ENCODE results near the gene ERAL1. TPM values are rescaled to one million over a fixed set of nuclear protein-coding genes. Genes with fewer than 3 reads are reported as not detected.

ERAL1 gene
- total and polyA plus RNA-seq, 2 of the 13 experiments (the other 11 are each of a cell fraction or from before 2014, with no cell fraction given): 46.9 to 72.2 TPM

DNA sequence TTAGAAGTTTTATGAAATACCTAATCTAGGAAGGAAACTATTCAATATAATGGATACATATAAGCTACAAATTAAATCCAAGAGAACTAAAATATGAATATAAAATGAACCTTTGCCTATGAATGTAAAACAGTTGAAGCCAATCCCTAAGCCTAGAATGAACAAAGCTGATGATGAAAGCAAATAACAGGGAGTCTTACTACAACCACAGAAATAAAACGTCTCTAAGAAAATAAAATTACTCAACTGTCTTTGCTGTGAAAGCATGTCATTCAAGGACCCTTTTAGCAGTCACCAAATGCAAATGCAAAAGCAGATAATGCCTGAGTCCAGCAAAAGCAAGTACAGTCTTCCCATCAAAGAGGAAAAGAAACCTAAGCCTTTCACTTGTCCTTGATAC lies 35.2 kb upstream of the ERAL1 start (continued):
- TF ChIP-seq, protein P1, sequence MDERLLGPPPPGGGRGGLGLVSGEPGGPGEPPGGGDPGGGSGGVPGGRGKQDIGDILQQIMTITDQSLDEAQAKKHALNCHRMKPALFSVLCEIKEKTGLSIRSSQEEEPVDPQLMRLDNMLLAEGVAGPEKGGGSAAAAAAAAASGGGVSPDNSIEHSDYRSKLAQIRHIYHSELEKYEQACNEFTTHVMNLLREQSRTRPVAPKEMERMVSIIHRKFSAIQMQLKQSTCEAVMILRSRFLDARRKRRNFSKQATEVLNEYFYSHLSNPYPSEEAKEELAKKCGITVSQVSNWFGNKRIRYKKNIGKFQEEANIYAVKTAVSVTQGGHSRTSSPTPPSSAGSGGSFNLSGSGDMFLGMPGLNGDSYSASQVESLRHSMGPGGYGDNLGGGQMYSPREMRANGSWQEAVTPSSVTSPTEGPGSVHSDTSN (CRISPR knock-in tag; IDR thresholded peaks at IDR 0.05): no peak
- no peak for TF ChIP-seq MAZ (IDR thresholded peaks at IDR 0.05; ENCODE audit: borderline replicate concordance, low read depth, low read length)
- no peak for TF ChIP-seq MAZ (CRISPR knock-in tag; IDR thresholded peaks at IDR 0.05; ENCODE audit: low read depth)
- TF ChIP-seq MYNN (CRISPR knock-in tag; IDR thresholded peaks at IDR 0.05; ENCODE audit: low read depth): no peak
- no peak for TF ChIP-seq MBNL3 (CRISPR knock-in tag; conservative IDR thresholded peaks at IDR 0.05)
- no peak for TF ChIP-seq ZFP36L2 (CRISPR knock-in tag; IDR thresholded peaks at IDR 0.05)
- TF ChIP-seq ZNF569 (CRISPR knock-in tag; IDR thresholded peaks at IDR 0.05; ENCODE audit: borderline replicate concordance): no peak
- TF ChIP-seq, protein P2, sequence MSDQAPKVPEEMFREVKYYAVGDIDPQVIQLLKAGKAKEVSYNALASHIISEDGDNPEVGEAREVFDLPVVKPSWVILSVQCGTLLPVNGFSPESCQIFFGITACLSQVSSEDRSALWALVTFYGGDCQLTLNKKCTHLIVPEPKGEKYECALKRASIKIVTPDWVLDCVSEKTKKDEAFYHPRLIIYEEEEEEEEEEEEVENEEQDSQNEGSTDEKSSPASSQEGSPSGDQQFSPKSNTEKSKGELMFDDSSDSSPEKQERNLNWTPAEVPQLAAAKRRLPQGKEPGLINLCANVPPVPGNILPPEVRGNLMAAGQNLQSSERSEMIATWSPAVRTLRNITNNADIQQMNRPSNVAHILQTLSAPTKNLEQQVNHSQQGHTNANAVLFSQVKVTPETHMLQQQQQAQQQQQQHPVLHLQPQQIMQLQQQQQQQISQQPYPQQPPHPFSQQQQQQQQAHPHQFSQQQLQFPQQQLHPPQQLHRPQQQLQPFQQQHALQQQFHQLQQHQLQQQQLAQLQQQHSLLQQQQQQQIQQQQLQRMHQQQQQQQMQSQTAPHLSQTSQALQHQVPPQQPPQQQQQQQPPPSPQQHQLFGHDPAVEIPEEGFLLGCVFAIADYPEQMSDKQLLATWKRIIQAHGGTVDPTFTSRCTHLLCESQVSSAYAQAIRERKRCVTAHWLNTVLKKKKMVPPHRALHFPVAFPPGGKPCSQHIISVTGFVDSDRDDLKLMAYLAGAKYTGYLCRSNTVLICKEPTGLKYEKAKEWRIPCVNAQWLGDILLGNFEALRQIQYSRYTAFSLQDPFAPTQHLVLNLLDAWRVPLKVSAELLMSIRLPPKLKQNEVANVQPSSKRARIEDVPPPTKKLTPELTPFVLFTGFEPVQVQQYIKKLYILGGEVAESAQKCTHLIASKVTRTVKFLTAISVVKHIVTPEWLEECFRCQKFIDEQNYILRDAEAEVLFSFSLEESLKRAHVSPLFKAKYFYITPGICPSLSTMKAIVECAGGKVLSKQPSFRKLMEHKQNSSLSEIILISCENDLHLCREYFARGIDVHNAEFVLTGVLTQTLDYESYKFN (CRISPR knock-in tag; conservative IDR thresholded peaks at IDR 0.05): no peak
- TF ChIP-seq ZNF737 (CRISPR knock-in tag; IDR thresholded peaks at IDR 0.05; ENCODE audit: borderline replicate concordance): no peak

All from HepG2 (cell line).